Large intestine (tissue), 3 donors: ENCODE data around the gene AMOT. TPM values are rescaled to one million over a fixed set of nuclear protein-coding genes. Genes with fewer than 3 reads are reported as not detected.
A peak's percentile ranks its signal among the peaks of the same experiment; 100 is the strongest.

Experiments
- DNase-seq, 2 donors: peaks; one replicate each; pipeline versions ENCODE4 v3.0.0 to v3.0.0-alpha.2; 2013
- H3K27ac ChIP-seq: one replicate; pipeline ENCODE4 v1.5.1; 2013; ENCODE audit warnings: low read length
- H3K27me3 ChIP-seq: 2 replicates; pipeline ENCODE4 v1.6.1; 2013; ENCODE audit warnings: low read length; ENCODE audit not compliant: control insufficient read depth, insufficient read depth
- H3K36me3 ChIP-seq: 2 replicates; pipeline ENCODE4 v1.6.1; 2013; ENCODE audit warnings: low read length; ENCODE audit not compliant: control insufficient read depth, insufficient read depth
- H3K4me1 ChIP-seq: one replicate; pipeline ENCODE4 v1.6.1; 2013; ENCODE audit warnings: low read length; ENCODE audit not compliant: control insufficient read depth, insufficient read depth
- H3K4me3 ChIP-seq: one replicate; pipeline ENCODE4 v1.5.1; 2013; ENCODE audit warnings: low read length
- H3K9me3 ChIP-seq: one replicate; pipeline ENCODE4 v1.6.1; 2013; ENCODE audit warnings: mild to moderate bottlenecking, low read depth, low read length, moderate library complexity; ENCODE audit not compliant: control insufficient read depth
- WGBS: methylation state at CpG from one replicate; pipeline ENCODE4 v1.1.5; 2013; ENCODE audit warnings: low lambda C conversion rate; ENCODE audit not compliant: insufficient coverage; 5-methylcytosine and 5-hydroxymethylcytosine counted together
- polyA plus RNA-seq: library from polyadenylated mRNA; unstranded; fragments of 120-200 nt; gene quantifications from one replicate; pipeline ENCODE4 v1.2.1, GENCODE V29; 2013

The AMOT gene
- polyA plus RNA-seq, 1 donor: 27.7 TPM

DNA sequence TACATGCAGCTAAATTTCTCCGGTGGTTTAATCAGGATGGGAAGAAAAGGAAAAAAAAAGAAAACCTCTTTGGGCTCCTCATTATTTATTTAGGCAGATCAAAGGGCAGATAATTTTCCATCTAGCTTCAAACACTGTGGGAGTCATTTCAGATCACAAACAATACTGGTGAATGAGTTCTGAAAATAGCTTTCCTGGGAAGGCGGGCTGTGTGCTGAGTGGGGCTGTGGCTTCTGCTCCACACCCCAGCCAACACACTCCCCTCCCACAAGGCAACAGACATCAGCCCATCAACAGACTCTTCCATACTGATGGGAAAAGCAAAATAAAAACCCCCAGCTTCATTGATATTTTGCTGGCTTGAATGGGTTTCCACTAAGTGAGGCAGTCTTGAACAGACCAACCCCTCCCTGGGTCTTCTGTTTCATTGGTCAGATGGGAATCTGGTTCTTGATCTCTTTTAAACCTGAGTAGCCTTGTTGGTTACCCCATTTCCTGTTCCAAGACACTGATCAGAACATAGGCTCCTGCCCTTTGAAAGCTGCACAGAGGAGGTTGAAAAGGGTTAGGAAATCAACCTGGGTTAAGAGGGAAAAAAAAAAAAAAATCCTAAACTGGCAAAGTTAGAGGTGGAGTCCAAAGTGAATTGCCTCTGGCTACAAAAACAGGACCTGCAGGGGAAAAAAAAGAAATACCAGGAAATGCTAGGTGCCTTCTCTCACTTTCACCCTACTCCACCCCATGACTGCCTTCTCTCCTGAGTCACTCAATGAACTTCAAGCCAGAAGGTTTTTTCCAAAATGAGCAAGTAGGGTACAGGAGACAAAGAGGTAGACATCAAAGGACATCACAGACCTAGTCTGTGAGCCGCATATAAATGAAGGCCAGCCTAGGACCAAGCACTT lies 20.0 kb downstream of the AMOT start:
- 40% methylated on average over 1 of the region's 3 CpGs for WGBS
- Histone ChIP-seq H3K36me3 (peaks cover 9% of the 10 kb centered on the region), H3K27ac (no peak overlapping the region), H3K9me3 (no peaks in the 10 kb centered on the region), H3K27me3 (no peaks in the 10 kb centered on the region), H3K4me3 (no peak overlapping the region), H3K4me1 (peaks cover 7% of the 10 kb centered on the region)
- DNase-seq: no peak

DNA sequence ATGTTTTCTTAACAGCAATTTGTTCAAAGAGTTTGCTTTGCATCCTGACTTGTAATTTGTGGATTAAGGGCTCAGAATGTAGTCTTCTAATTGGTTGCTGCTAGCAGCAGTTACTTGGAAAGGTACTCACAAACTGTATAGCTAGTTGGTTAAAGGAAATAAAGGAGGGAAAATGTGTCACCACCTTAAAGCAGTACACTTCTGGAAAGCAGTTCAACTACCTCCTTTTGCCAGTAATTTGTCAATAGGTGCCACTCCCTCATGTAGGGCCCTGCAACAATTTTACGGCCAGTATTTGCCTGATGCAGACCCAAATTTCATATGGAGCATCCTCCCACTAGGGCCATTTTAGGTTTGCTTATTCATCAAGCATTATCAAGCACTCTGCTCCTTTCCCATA lies 20.8 kb downstream of the AMOT start:
- H3K27ac ChIP-seq: no peak overlapping the region
- H3K27me3 ChIP-seq: no peaks in the 10 kb centered on the region
- no peaks in the 10 kb centered on the region for H3K9me3 ChIP-seq
- H3K4me3 ChIP-seq: no peak overlapping the region
- peaks cover 16% of the 10 kb centered on the region for H3K36me3 ChIP-seq
- H3K4me1 ChIP-seq: peaks cover 7% of the 10 kb centered on the region
- DNase-seq: no peak
- no CpG with 5 or more reads among the region's 1 CpG for WGBS

DNA sequence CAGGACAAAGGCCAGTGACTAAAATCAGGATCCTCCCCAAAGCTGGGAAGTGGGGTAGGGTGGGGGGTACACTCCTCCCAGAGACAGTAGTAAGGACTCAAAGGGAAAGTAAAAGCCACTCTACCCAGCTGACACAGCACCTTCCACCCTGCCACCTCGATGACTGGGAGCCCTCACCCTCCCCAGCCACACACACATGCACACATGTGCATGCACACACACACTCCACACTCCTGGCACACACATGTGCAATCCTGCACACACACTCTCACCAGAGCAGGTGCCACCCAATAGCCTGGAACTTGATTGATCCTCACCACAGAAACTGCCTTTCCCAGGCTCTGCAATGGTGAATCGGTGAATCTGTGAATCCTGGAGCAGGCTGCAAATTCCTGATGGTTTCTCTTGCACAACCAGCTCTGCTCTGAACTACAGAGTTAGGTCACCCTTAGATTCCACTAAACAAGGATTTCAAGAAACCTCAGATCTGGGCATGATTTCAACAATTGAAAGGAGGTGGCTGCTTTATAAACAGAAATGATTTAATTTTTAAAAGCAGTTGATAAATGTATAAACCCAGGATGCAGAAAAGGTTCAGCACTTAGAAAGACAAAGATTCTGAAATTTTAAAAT lies 21.5 kb downstream of the AMOT start:
- peaks cover 21% of the 10 kb centered on the region for H3K36me3 ChIP-seq
- H3K4me1 ChIP-seq: peaks cover 7% of the 10 kb centered on the region
- H3K27ac ChIP-seq: peak overlapping the region; percentile 32
- no peaks in the 10 kb centered on the region for H3K9me3 ChIP-seq
- H3K27me3 ChIP-seq: no peaks in the 10 kb centered on the region
- no CpG with 5 or more reads among the region's 2 CpGs for WGBS
- DNase-seq: peak in 1 of 2 donors; percentile 51
- peak overlapping the region; percentile 11 for H3K4me3 ChIP-seq

DNA sequence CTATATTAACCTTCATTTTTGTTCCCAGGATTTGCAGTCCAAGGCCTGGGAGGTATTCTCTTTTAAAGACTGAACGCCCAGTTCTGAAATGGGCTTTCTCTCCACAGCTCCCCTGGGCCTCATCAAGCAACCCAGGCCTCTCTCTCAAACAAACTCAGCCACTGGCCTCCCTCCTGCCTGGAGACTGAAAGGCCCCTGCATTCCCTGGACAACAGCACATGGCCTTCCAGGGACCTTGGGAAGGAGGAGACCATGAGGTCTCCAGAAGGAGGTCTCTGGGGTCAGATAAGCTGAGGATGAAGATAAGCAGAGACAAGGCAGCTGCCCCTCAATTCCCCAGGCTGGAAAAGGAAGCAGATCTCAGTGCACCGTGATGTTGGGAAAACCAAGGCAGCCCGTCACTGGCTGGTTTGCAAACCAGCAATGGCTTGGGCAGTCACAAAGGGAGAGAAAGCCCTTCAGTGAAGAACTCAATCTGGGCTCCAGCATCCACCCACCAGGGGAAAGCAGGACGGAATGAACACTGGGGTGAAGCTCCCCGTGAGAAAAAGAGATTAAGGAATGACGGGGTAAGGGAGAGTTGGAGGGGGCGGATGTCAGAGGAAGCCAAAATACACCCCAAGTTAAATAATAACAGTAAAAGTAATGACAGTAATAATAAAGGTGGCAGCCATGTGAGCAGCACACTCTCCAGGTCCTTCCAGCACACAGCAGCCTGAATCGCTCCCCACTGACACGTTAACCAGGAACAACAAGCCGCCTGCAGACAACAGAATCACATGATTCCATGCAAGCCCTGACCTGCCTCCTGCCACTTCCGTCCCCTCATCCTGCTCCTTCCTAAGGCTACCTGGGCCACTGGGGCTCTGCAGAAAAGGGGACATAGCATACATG lies 22.3 kb downstream of the AMOT start:
- Histone ChIP-seq H3K4me3 (peak overlapping the region; percentile 11), H3K36me3 (peaks cover 21% of the 10 kb centered on the region), H3K4me1 (peaks cover 7% of the 10 kb centered on the region), H3K27me3 (no peaks in the 10 kb centered on the region), H3K9me3 (no peaks in the 10 kb centered on the region), H3K27ac (peak overlapping the region; percentile 45)
- WGBS: no CpG with 5 or more reads among the region's 11 CpGs
- peak; percentile 23 to 46 for DNase-seq

DNA sequence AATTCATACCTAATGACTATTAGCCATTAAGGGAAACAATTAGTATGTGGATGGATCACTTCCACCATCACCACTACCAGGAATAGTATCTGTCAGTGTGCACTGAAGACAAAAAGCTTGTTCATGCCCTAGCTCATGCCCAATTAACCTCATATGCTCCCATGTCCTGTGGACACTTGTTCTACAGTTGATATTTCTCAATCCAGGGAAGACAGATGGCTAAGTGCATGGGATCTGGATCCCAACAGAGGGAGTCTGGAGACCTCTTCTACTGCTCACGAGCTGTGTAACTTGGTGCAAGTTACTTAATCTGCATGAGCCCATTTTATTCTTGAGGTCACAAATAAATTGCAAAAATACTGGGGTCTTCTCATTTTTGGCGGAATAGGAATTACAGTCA lies 23.7 kb downstream of the AMOT start:
- Histone ChIP-seq H3K27ac (no peak overlapping the region), H3K4me1 (peaks cover 7% of the 10 kb centered on the region), H3K36me3 (peaks cover 14% of the 10 kb centered on the region), H3K9me3 (no peaks in the 10 kb centered on the region), H3K27me3 (no peaks in the 10 kb centered on the region), H3K4me3 (no peak overlapping the region)
- WGBS: no CpG with 5 or more reads among the region's 2 CpGs
- no peak for DNase-seq

DNA sequence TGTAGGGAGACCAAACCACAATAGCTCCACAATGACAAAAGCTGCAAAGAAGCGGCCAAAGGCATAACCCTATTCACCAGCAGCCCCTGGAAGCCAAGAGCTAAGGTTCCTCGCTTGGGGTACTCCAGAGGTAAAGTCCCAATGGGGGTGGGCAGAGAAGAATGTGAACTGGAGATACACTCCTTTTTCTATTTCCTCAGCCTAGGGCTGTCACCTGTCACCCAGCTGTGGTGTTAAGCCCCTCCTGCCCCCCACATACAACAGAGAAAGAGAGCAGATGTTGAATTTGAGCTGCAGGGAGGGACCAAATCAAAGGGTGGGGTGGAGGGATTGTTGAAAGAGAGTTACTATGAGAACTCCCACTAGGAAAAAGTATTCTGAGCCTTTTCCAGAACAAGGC lies 26.1 kb downstream of the AMOT start:
- no CpG with 5 or more reads among the region's 2 CpGs for WGBS
- no peak overlapping the region for H3K27ac ChIP-seq
- no peaks in the 10 kb centered on the region for H3K9me3 ChIP-seq
- peaks cover 4% of the 10 kb centered on the region for H3K4me1 ChIP-seq
- H3K4me3 ChIP-seq: no peak overlapping the region
- DNase-seq: no peak
- H3K36me3 ChIP-seq: peaks cover 18% of the 10 kb centered on the region
- H3K27me3 ChIP-seq: no peaks in the 10 kb centered on the region

DNA sequence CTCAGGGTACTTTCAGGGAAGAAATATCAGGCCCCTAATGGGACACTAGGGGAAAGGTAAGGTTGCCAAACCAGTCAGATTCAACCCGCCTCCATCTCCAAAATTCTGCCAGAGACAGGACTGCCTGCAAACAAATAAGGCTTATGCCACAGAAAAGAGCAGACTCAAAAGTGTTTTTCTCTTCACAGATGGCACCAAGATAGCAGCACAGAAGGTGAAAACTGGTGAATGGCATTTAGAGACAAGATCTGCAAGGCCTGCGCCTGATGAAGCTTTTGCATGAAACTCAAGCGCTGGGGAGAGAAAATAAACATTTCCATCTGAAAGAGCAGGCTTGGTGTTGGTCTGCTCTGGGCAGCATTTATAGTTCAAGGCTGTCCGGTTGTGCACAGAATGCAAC lies 27.9 kb downstream of the AMOT start:
- Histone ChIP-seq H3K27me3 (no peaks in the 10 kb centered on the region), H3K36me3 (peaks cover 26% of the 10 kb centered on the region), H3K27ac (no peak overlapping the region), H3K4me3 (no peak overlapping the region), H3K9me3 (no peaks in the 10 kb centered on the region), H3K4me1 (no peaks in the 10 kb centered on the region)
- no CpG with 5 or more reads among the region's 4 CpGs for WGBS
- no peak for DNase-seq

DNA sequence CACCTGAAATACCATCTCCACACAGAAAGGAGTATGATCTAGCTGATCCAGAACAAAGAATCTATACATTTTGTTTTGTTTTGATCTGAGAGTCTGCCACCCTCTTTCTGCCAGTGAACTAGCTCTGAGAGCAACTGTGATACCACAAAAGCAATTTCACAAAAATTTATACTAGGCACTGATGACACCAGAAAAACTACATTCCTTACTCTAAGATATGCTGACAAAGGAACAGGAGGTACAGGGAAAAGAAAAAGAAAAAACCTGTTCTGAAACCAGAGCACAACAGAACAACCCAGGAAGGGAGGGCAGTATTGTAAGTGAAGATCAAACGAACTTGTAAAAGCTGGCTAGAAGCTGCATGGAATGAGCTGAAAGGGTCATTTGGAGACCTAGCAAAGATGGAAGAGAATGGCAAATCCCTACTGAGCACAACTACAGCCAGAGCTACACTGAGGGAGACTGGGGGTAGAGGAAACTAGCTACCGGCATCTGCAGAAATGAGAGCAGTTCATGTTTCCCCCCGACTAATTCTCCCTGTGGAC lies 31.9 kb downstream of the AMOT start:
- H3K4me3 ChIP-seq: no peak overlapping the region
- peaks cover 21% of the 10 kb centered on the region for H3K36me3 ChIP-seq
- no peaks in the 10 kb centered on the region for H3K27me3 ChIP-seq
- no peaks in the 10 kb centered on the region for H3K9me3 ChIP-seq
- no peak for DNase-seq
- WGBS: no CpG with 5 or more reads among the region's 3 CpGs
- H3K27ac ChIP-seq: no peak overlapping the region
- H3K4me1 ChIP-seq: no peaks in the 10 kb centered on the region

DNA sequence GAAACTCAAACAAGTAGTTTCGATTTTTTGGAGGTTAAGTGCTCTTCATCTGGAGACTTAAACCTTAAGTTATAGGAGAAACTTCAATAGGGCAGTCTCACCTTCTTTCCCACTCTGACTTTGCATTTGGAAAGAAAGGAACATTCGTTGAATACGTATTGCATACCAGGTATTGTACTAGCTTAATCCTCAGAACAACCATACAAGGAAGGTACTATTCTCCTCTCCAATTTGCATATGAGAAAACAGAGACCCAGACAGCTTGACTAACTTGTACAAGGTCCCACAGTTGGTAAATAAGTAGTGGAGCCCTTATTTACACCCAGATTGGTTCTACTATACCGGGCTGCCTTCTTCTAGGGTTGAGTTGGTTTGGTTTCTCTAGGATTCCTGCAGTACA lies 32.6 kb downstream of the AMOT start:
- peaks cover 23% of the 10 kb centered on the region for H3K36me3 ChIP-seq
- no peaks in the 10 kb centered on the region for H3K4me1 ChIP-seq
- no peaks in the 10 kb centered on the region for H3K9me3 ChIP-seq
- no peak overlapping the region for H3K4me3 ChIP-seq
- no CpG with 5 or more reads among the region's 4 CpGs for WGBS
- H3K27me3 ChIP-seq: no peaks in the 10 kb centered on the region
- H3K27ac ChIP-seq: no peak overlapping the region
- DNase-seq: no peak

DNA sequence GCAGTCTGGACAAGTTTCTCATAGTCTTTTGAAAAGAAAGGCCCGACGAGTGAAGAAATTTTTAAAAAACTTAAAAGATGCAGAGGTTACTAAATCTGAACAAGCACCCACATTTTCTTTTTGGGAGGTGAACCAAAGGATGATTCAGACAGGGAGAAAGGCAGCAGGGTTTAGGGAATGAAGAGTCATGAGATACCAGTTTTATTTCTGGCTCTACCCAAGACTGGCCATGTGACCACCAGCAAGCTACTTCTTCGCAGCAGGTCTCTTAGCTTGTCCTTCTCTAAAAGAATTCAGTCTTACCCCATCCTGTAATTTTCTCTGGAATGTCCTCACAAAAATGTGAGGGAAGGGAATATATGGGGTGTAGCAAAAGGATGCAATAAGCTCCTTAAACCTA lies 37.6 kb downstream of the AMOT start:
- no peaks in the 10 kb centered on the region for H3K9me3 ChIP-seq
- no peak overlapping the region for H3K4me3 ChIP-seq
- no peaks in the 10 kb centered on the region for H3K4me1 ChIP-seq
- WGBS: no CpG with 5 or more reads among the region's 3 CpGs
- no peak overlapping the region for H3K27ac ChIP-seq
- no peak for DNase-seq
- no peaks in the 10 kb centered on the region for H3K27me3 ChIP-seq
- H3K36me3 ChIP-seq: peaks cover 25% of the 10 kb centered on the region
